Sigmoid colon (tissue), 7 donors: ENCODE measurements around the gene NELL2. TPM values are rescaled to one million over a fixed set of nuclear protein-coding genes. Genes with fewer than 3 reads are reported as not detected.

ENCODE experiments used
- DNase-seq: peaks from one replicate; pipeline ENCODE4 v3.0.0-alpha.2; 2019
- H3K27ac ChIP-seq, 4 donors: fragments of 200-600 bp; sonication (generic); one replicate each; pipeline ENCODE4 v1.5.1; 2016 to 2019; ENCODE audit warnings: mild to moderate bottlenecking in 1 of 4
- H3K27me3 ChIP-seq, 3 donors: fragments of 200-600 bp; sonication (generic); one replicate each; pipeline ENCODE4 v1.5.1; 2019; ENCODE audit warnings: mild to moderate bottlenecking in 1 of 3
- H3K36me3 ChIP-seq, 4 donors: fragments of 200-600 bp; sonication (generic); one replicate each; pipeline ENCODE4 v1.5.1; 2016 to 2019
- H3K4me1 ChIP-seq, 4 donors: fragments of 200-600 bp; sonication (generic); one replicate each; pipeline ENCODE4 v1.5.1; 2017 to 2019
- H3K4me3 ChIP-seq, 4 donors: fragments of 200-600 bp; sonication (generic); one replicate each; pipeline ENCODE4 v1.5.1; 2017 to 2019; ENCODE audit warnings: mild to moderate bottlenecking in 2 of 4, moderate library complexity in 1 of 4
- H3K9me3 ChIP-seq, 4 donors: fragments of 200-600 bp in 3 of 4; sonication (generic) in 3 of 4; one replicate each; pipeline versions ENCODE4 v1.5.1 to v1.6.1; 2013 to 2019
- EP300 ChIP-seq, 4 donors: sonication (generic); formaldehyde crosslinking; IDR thresholded peaks; one replicate each; pipeline ENCODE4 v1.6.1; 2017; ENCODE audit warnings: antibody characterized with exemption in 4 of 4
- POLR2A ChIP-seq, 2 donors: fragments of 450-650 bp; IDR thresholded peaks; one replicate each; pipeline ENCODE4 v1.6.1; 2016; ENCODE audit warnings: antibody characterized with exemption in 2 of 2, mild to moderate bottlenecking in 2 of 2, moderate library complexity in 2 of 2
- POLR2AphosphoS5 ChIP-seq, 4 donors: sonication (generic); formaldehyde crosslinking; IDR thresholded peaks; one replicate each; pipeline ENCODE4 v1.6.1; 2017; ENCODE audit warnings: antibody characterized with exemption in 4 of 4
- WGBS, 2 donors: extraction: QIAGEN DNeasy Blood & Tissue Kit; methylation state at CpG; one replicate each; pipeline ENCODE4 v1.1.7; 2013; 5-methylcytosine and 5-hydroxymethylcytosine counted together
- intact Hi-C: fragments of 100-400 bp; cut with DNase I; formaldehyde crosslinking; loops from one replicate; pipeline ENCODE4 v1.15.1; 2023
- polyA plus RNA-seq, 3 donors: library from polyadenylated mRNA; stranded (reverse); fragments of 200-250 nt; gene quantifications; one replicate each; pipeline ENCODE4 v1.2.3, GENCODE V29; 2013
- total RNA-seq, 4 donors: library from RNA; depleted of rRNA; stranded (reverse); fragments of >200 nt; gene quantifications; one replicate each; pipeline ENCODE4 v1.1.0, GENCODE V29; 2016
- TF ChIP-seq, protein P1 (sequence below), 4 experiments: fragments of 450-650 bp in 3 of 4; fragments of 200-600 bp in 1 of 4; IDR thresholded peaks; one replicate each; pipeline ENCODE4 v1.5.1; 2016 to 2019; ENCODE audit warnings: antibody characterized with exemption in 4 of 4, mild to moderate bottlenecking in 3 of 4, moderate library complexity in 2 of 4
- donor health status: healthy with polysubstance abuse.
- donor health status: Bipolar disorder and iron deficiency.
- donor health status: healthy.

The NELL2 gene
- total and polyA plus RNA-seq, 7 donors, result 0.60 to 14.7 (median 3.9) TPM

DNA sequence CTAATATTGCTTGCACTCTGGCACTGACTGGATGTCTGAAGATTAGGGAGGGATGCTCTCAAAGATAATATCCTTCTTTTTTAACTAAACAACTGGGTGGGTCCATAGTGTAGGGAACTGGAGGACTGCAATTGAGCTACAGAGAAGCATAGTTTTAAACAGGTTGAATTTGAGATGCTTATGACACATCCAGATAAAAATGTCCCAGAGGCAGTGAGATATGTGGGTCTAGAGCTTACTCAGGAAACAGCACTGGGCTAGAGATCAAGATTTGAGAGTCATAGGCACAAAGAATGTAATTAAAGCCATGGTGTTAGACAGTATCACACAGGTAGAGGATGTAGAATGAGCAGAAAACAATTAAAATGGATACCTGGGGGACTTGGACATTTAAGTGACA, 198.4 kb downstream of the NELL2 start:
- intact Hi-C loops, result no loop called here
- Histone ChIP-seq H3K4me3 (no peak overlapping the region), H3K27ac (no peak overlapping the region), H3K9me3 (no peaks in the 10 kb centered on the region), H3K4me1 (no peaks in the 10 kb centered on the region), H3K27me3 (no peaks in the 10 kb centered on the region), H3K36me3 (no peaks in the 10 kb centered on the region)
- DNase-seq, result no peak
- no peak for TF ChIP-seq POLR2A (IDR thresholded peaks at IDR 0.05)

DNA sequence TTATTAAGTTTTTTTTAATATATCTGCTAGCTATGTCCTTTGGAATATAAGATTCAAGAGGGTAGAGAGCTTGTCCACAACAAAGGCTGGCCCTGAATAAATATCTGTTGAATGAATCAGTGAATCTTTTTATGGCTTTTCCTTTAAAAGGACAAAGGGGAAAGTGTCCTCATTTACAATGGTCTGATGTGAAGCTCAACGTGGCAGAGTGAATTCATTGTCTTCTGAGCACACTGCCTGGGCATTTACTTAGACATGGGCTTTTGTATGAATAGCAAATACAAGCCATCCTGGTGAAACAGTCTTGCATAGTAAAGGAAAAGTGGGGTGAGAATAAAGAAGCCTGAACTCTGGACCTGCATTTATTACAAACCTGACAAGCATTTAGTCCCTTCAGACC, 201.2 kb downstream of the NELL2 start:
- no peak for DNase-seq
- H3K4me3 ChIP-seq, result no peak overlapping the region
- no peak overlapping the region for H3K27ac ChIP-seq
- H3K27me3 ChIP-seq, result no peaks in the 10 kb centered on the region
- intact Hi-C loops, result no loop called here
- H3K9me3 ChIP-seq, result peaks cover 0 to under 1% (median 0%) of the 10 kb centered on the region in 4 donors
- WGBS, 2 donors, result 1 to 6% methylated on average over 1 of the region's 1 CpG
- no peaks in the 10 kb centered on the region for H3K36me3 ChIP-seq
- TF ChIP-seq EP300 (IDR thresholded peaks at IDR 0.05) (no peak), POLR2AphosphoS5 (IDR thresholded peaks at IDR 0.05) (no peak), POLR2A (IDR thresholded peaks at IDR 0.05) (no peak)
- TF ChIP-seq, protein P1, sequence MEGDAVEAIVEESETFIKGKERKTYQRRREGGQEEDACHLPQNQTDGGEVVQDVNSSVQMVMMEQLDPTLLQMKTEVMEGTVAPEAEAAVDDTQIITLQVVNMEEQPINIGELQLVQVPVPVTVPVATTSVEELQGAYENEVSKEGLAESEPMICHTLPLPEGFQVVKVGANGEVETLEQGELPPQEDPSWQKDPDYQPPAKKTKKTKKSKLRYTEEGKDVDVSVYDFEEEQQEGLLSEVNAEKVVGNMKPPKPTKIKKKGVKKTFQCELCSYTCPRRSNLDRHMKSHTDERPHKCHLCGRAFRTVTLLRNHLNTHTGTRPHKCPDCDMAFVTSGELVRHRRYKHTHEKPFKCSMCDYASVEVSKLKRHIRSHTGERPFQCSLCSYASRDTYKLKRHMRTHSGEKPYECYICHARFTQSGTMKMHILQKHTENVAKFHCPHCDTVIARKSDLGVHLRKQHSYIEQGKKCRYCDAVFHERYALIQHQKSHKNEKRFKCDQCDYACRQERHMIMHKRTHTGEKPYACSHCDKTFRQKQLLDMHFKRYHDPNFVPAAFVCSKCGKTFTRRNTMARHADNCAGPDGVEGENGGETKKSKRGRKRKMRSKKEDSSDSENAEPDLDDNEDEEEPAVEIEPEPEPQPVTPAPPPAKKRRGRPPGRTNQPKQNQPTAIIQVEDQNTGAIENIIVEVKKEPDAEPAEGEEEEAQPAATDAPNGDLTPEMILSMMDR (IDR thresholded peaks at IDR 0.05), result no peak
- no peaks in the 10 kb centered on the region for H3K4me1 ChIP-seq

DNA sequence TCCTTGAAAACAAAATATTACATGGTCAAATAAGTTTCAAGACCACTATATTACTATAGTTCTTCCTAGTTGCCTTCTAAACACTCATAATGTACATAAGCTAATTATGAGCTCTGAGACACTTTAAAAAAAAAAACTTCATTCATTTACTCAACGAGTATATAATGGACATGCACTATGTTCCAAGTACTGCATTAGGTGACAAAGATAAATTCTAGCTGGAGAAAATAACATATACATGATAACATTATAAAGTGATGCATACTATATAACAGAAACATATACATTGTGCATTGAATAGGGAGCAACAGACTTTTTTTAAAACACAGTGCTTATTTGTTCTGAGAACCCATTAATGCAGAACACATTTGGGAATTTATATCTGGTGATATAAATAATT, 202.3 kb downstream of the NELL2 start:
- no peak overlapping the region for H3K27ac ChIP-seq
- H3K4me1 ChIP-seq, result no peaks in the 10 kb centered on the region
- DNase-seq, result no peak
- no peaks in the 10 kb centered on the region for H3K27me3 ChIP-seq
- H3K36me3 ChIP-seq, result no peaks in the 10 kb centered on the region
- no peak overlapping the region for H3K4me3 ChIP-seq
- TF ChIP-seq, protein P1 (IDR thresholded peaks at IDR 0.05), result no peak
- no peak for TF ChIP-seq EP300 (IDR thresholded peaks at IDR 0.05)
- no peak for TF ChIP-seq POLR2A (IDR thresholded peaks at IDR 0.05)
- no peak for TF ChIP-seq POLR2AphosphoS5 (IDR thresholded peaks at IDR 0.05)
- intact Hi-C loops, result no loop called here
- H3K9me3 ChIP-seq, result peaks cover 0 to 4% (median under 1%) of the 10 kb centered on the region in 4 donors
- 36 to 69% methylated on average over 1 of the region's 1 CpG for WGBS, 2 donors

DNA sequence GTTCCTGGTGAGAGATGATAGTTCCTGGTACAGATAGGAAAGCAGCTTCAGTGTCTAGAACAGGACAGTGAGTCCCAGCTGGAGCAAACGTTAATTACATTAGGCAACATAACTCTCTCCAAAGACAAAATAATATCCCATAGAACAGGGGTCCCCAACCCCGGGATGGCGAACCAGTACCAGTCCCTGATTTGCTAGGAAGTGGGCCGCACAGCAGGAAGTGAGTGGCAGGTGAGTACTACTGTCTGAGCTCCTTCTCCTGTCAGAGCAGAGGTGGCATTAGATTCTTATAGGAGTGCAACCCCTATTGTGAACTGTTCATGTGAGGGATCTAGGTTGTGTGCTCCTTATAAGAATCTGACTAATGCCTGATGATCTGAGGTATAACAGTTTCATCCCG, 204.1 kb downstream of the NELL2 start:
- H3K9me3 ChIP-seq, result peaks cover 0 to 4% (median under 1%) of the 10 kb centered on the region in 4 donors
- TF ChIP-seq, protein P1 (IDR thresholded peaks at IDR 0.05), result no peak
- TF ChIP-seq POLR2AphosphoS5 (IDR thresholded peaks at IDR 0.05) (no peak), EP300 (IDR thresholded peaks at IDR 0.05) (no peak), POLR2A (IDR thresholded peaks at IDR 0.05) (no peak)
- intact Hi-C loops, result no loop called here
- no peaks in the 10 kb centered on the region for H3K27me3 ChIP-seq
- H3K4me1 ChIP-seq, result no peaks in the 10 kb centered on the region
- no peak for DNase-seq
- H3K36me3 ChIP-seq, result no peaks in the 10 kb centered on the region
- H3K27ac ChIP-seq, result no peak overlapping the region
- no peak overlapping the region for H3K4me3 ChIP-seq
- 91 to 93% methylated on average over 5 of the region's 5 CpGs for WGBS, 2 donors

DNA sequence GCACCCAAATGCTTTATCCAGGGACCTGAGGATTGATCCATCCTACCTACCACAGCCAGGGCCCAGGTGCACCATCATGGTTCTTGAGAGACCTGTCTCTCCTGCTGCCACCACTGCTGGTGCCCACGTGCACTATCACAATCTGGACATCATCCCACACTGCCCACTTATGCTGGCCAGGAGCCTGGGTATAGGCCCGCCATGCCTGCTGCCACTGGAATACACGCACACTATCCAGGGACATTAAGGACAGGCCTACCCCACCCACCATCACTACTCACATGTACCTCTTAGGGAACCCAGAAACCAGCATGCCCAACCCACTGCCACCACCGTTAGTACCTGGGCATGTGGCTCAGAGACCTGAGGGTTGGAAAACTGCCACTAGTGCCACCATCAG, 207.7 kb downstream of the NELL2 start:
- H3K4me1 ChIP-seq, result no peaks in the 10 kb centered on the region
- no peaks in the 10 kb centered on the region for H3K27me3 ChIP-seq
- no peak for TF ChIP-seq EP300 (IDR thresholded peaks at IDR 0.05)
- TF ChIP-seq POLR2A (IDR thresholded peaks at IDR 0.05), result no peak
- TF ChIP-seq POLR2AphosphoS5 (IDR thresholded peaks at IDR 0.05), result no peak
- TF ChIP-seq, protein P1 (IDR thresholded peaks at IDR 0.05), result no peak
- H3K36me3 ChIP-seq, result no peaks in the 10 kb centered on the region
- H3K27ac ChIP-seq, result no peak overlapping the region
- WGBS, 2 donors, result 86 to 88% methylated on average over 4 of the region's 4 CpGs
- peak; percentile 54 for DNase-seq
- peaks cover 0 to 4% (median under 1%) of the 10 kb centered on the region in 4 donors for H3K9me3 ChIP-seq
- no peak overlapping the region for H3K4me3 ChIP-seq
- intact Hi-C loops, result no loop called here
